ENCODE results near the gene MYO1F.
"Not testable (repeated sequence)": the region's sequence is repeated elsewhere in the genome, so short reads cannot be mapped to it uniquely, and the experiment has no call there.

Gene MYO1F

GRCh38 chr19:8517551-8518442 lies 59.4 kb downstream of the MYO1F start:
- no peak for DNase-seq (ENCODE audit: extremely low spot score)
- no peak for TF ChIP-seq FOXA1 (IDR thresholded peaks at IDR 0.05)
- no peak for TF ChIP-seq BHLHE40 (IDR thresholded peaks at IDR 0.05; ENCODE audit: borderline replicate concordance)
- CTCF ChIA-PET: no interaction called here

DNA sequence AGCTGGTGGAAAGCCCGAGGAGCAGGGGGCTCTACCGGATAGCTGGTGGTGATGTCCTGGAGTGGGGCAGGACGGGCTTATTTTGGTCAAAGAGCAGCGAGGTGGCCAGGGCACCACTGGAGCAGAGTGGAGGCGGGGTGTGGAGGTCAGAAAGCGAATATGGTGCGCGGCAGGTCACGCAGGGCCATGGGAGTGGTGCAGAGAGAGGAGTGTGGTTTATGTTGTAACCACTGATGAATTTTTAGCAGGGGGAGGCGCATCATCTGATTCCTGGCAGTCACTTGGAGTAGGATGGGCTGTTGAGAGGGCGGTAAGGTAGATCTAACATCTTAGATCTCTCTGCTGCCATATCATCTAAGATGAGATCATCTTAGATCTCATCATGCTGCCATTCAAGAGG lies 61.9 kb downstream of the MYO1F start:
- CTCF ChIA-PET: no interaction called here
- no peak for TF ChIP-seq FOXK2 (IDR thresholded peaks at IDR 0.05)
- no peak for TF ChIP-seq PKNOX1 (IDR thresholded peaks at IDR 0.05)
- no peak for TF ChIP-seq SP1 (IDR thresholded peaks at IDR 0.05)
- TF ChIP-seq SUZ12 (IDR thresholded peaks at IDR 0.05): no peak
- TF ChIP-seq ELF4 (IDR thresholded peaks at IDR 0.05): no peak
- TF ChIP-seq ARNT (IDR thresholded peaks at IDR 0.05): no peak
- TF ChIP-seq ZNF384 (IDR thresholded peaks at IDR 0.05): no peak
- POLR2A ChIA-PET: interaction anchor here (1.7 to 4.2 kb wide), 7 partner anchors 10 to 110 kb away, joined by 5 to 121 read pairs (median 18); partner anchors contain the start of gene MARCHF2
- DNase-seq (ENCODE audit: extremely low spot score): no peak

More at GRCh38 chr19:8517551-8518442, 59.4 kb downstream of the MYO1F start:
- POLR2A ChIA-PET: no interaction called here

- CTCF ChIA-PET; DNase-seq (ENCODE audit: extremely low spot score): not testable (repeated sequence)
- POLR2A ChIA-PET: interaction anchor here (0.9 to 4.2 kb wide), 30 partner anchors 9 to 247 kb away, joined by 3 to 121 read pairs (median 6); partner anchors contain the start of genes HNRNPM, MARCHF2 and RAB11B
These were observed 62.7 kb downstream of the MYO1F start for GRCh38 chr19:8514505-8515009.

DNA sequence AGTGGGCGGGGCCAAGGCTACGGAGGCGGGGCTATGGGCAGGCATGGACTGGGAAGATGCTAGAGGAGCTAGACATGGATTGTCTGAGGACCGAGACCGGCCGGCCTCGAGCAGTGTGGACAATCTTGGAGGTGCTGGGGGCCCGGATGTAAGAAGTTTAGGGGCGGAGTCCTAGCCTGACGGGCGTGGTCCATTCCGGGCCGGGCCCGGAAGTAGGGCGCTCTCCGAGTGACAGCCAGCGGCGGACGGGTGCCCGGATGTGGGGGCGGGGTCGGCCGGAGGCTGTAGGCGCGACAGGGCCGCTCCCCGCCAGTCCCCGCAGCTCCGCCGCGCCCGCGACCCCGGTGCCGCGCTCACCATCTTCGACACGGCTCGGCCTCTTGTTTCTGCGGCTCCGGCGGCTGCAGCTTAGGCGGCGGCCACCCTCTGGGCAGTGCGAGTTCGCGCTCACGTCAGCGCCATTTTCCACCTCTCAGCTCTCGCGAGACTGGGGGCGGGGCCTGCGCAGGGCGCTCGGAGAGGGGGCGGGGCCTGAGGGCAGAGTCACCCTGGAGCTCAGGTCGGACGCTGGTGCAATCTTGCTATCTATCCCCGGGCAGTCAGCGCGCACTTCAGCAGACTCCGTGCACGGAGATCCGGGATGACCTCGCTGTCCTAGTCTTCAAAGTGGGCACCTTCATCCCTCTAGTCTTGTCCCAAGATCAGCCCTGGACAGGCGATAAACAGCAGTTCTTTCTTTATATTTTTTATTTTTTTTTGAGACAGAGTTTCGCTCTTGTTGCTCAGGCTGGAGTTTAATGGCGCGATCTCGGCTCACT lies 63.3 kb downstream of the MYO1F start, which contains the start of gene ZNF414:
Gene ZNF414, minus strand, starts transcription at position 481 of the 818 bp plus-strand sequence. Its CDS starts 121 bp downstream, at position 360.
- peak; percentile 94 for DNase-seq (ENCODE audit: extremely low spot score)
- ChIA-PET POLR2A (interaction anchor here (0.6 to 4.2 kb wide), 45 partner anchors 8 to 645 kb away, joined by 3 to 121 read pairs (median 5); partner anchors contain the start of genes HNRNPM, MAP2K7, MARCHF2 and RAB11B), CTCF (interaction anchor here (0.6 to 1.6 kb wide), 4 partner anchors 11 to 67 kb away, joined by 3 to 5 read pairs (median 4); no protein-coding TSS in a partner anchor)
- TF ChIP-seq BHLHE40 (IDR thresholded peaks at IDR 0.05; ENCODE audit: borderline replicate concordance): no peak
- TF ChIP-seq ELF4 (IDR thresholded peaks at IDR 0.05): peak; percentile 53
- peak; percentile 99 for TF ChIP-seq HDGF (IDR thresholded peaks at IDR 0.05; ENCODE audit: borderline replicate concordance)
- TF ChIP-seq PKNOX1 (IDR thresholded peaks at IDR 0.05): peak; percentile 96

GRCh38 chr19:8513036-8513686 lies 64.1 kb downstream of the MYO1F start:
- ChIA-PET POLR2A (interaction anchor here (0.6 to 4.2 kb wide), 37 partner anchors 8 to 644 kb away, joined by 3 to 121 read pairs (median 5); partner anchors contain the start of genes HNRNPM, MAP2K7, MARCHF2 and RAB11B), CTCF (interaction anchor here (0.8 to 1.6 kb wide), 3 partner anchors 12 to 67 kb away, joined by 3 to 5 read pairs (median 5); no protein-coding TSS in a partner anchor)
- peak; percentile 9 for DNase-seq (ENCODE audit: extremely low spot score)
- TF ChIP-seq HDGF (IDR thresholded peaks at IDR 0.05; ENCODE audit: borderline replicate concordance): no peak
- TF ChIP-seq FOXA1 (IDR thresholded peaks at IDR 0.05): no peak
- TF ChIP-seq ELF4 (IDR thresholded peaks at IDR 0.05): no peak

- CTCF ChIA-PET: interaction anchor here (1.6 kb wide), 1 partner anchor 14 kb away, joined by 3 read pairs; no protein-coding TSS in a partner anchor
- POLR2A ChIA-PET: interaction anchor here (0.6 to 4.2 kb wide), 10 partner anchors 7 to 609 kb away, joined by 3 to 121 read pairs (median 10); partner anchors contain the start of genes HNRNPM, MAP2K7 and MARCHF2
- TF ChIP-seq NFRKB (IDR thresholded peaks at IDR 0.05) (no peak), HDGF (IDR thresholded peaks at IDR 0.05; ENCODE audit: borderline replicate concordance) (peak; percentile 71; the same call in 1 of the 2 replicates)
- DNase-seq (ENCODE audit: extremely low spot score): peak; percentile 74
These were observed 64.9 kb downstream of the MYO1F start for GRCh38 chr19:8512115-8512967.

DNA sequence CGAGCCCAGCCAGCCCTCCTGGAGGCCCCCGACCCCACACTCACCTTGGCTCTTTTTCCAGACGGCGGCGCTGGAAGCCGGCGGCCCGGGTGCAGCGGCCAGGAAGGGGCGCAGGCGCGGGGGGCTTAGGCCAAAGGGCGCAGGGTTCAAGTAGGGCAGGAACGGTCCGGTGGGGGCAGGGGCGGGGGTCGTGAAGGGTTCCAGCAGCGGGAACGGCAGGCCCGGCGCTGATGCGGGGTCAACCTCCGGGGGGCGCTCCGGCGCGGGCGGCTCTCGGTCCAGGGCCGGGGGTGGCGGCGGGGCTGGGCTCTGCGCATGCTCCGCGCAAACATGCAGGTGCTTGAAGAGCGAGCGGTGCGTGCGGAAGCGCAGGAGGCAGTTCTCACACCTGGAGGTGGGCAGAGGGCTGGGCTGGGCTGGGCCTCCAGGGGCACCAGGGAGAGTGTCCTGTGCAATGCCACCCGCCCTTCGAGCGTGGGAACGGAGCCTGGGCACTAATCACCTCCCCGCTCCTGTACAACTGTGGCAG lies 65.6 kb downstream of the MYO1F start:
- TF ChIP-seq FOXM1 (IDR thresholded peaks at IDR 0.05; ENCODE audit: borderline replicate concordance): no peak
- no peak for TF ChIP-seq ARNT (IDR thresholded peaks at IDR 0.05)
- no peak for TF ChIP-seq LEF1 (IDR thresholded peaks at IDR 0.05; ENCODE audit: borderline replicate concordance)
- TF ChIP-seq FOXK2 (IDR thresholded peaks at IDR 0.05): no peak
- no peak for TF ChIP-seq CTBP1 (IDR thresholded peaks at IDR 0.05; ENCODE audit: borderline replicate concordance)
- no peak for TF ChIP-seq BHLHE40 (IDR thresholded peaks at IDR 0.05; ENCODE audit: borderline replicate concordance)
- no peak for TF ChIP-seq ZNF384 (IDR thresholded peaks at IDR 0.05)
- no peak for TF ChIP-seq L3MBTL2 (conservative IDR thresholded peaks at IDR 0.05)
- no peak for TF ChIP-seq SP1 (IDR thresholded peaks at IDR 0.05)
- TF ChIP-seq ELF4 (IDR thresholded peaks at IDR 0.05): no peak
- TF ChIP-seq SUZ12 (IDR thresholded peaks at IDR 0.05): no peak
- TF ChIP-seq FOXA1 (IDR thresholded peaks at IDR 0.05): no peak
- TF ChIP-seq HDGF (IDR thresholded peaks at IDR 0.05; ENCODE audit: borderline replicate concordance): no peak
- TF ChIP-seq NFRKB (IDR thresholded peaks at IDR 0.05): no peak
- TF ChIP-seq PKNOX1 (IDR thresholded peaks at IDR 0.05): no peak
- ChIA-PET CTCF (no interaction called here), POLR2A (interaction anchor here (0.6 kb wide), 1 partner anchor 15 kb away, joined by 3 read pairs; no protein-coding TSS in a partner anchor)
- peak; percentile 7 for DNase-seq (ENCODE audit: extremely low spot score)

Data from HEK293T (cell line).